ENCODE results near the gene PTPRA.
"Not testable (repeated sequence)": the region's sequence is repeated elsewhere in the genome, so short reads cannot be mapped to it uniquely, and the experiment has no call there.

The PTPRA gene

GRCh38 chr20:3014662-3015061, 141.4 kb downstream of the PTPRA start:
- no peak for DNase-seq (ENCODE audit: low read depth)
- H3K4me3 ChIP-seq (ENCODE audit: low read depth, low read length), result no peak overlapping the region
- TF ChIP-seq, protein P1, sequence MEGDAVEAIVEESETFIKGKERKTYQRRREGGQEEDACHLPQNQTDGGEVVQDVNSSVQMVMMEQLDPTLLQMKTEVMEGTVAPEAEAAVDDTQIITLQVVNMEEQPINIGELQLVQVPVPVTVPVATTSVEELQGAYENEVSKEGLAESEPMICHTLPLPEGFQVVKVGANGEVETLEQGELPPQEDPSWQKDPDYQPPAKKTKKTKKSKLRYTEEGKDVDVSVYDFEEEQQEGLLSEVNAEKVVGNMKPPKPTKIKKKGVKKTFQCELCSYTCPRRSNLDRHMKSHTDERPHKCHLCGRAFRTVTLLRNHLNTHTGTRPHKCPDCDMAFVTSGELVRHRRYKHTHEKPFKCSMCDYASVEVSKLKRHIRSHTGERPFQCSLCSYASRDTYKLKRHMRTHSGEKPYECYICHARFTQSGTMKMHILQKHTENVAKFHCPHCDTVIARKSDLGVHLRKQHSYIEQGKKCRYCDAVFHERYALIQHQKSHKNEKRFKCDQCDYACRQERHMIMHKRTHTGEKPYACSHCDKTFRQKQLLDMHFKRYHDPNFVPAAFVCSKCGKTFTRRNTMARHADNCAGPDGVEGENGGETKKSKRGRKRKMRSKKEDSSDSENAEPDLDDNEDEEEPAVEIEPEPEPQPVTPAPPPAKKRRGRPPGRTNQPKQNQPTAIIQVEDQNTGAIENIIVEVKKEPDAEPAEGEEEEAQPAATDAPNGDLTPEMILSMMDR (IDR thresholded peaks at IDR 0.05; ENCODE audit: low read depth, low read length, missing control alignments), result no peak

- not testable (repeated sequence) for H3K4me3 ChIP-seq (ENCODE audit: low read depth, low read length); DNase-seq (ENCODE audit: low read depth)
These were observed 142.0 kb downstream of the PTPRA start for GRCh38 chr20:3015302-3015701.

- DNase-seq (ENCODE audit: low read depth), result no peak
- TF ChIP-seq, protein P1 (IDR thresholded peaks at IDR 0.05; ENCODE audit: low read depth, low read length, missing control alignments), result no peak
- no peak overlapping the region for H3K4me3 ChIP-seq (ENCODE audit: low read depth, low read length)
These were observed 148.0 kb downstream of the PTPRA start for GRCh38 chr20:3021327-3021726.

- DNase-seq (ENCODE audit: low read depth), result no peak
- no peak overlapping the region for H3K4me3 ChIP-seq (ENCODE audit: low read depth, low read length)
- TF ChIP-seq, protein P1 (IDR thresholded peaks at IDR 0.05; ENCODE audit: low read depth, low read length, missing control alignments), result no peak
These were observed 148.5 kb downstream of the PTPRA start for GRCh38 chr20:3021777-3022176.

- DNase-seq (ENCODE audit: low read depth); H3K4me3 ChIP-seq (ENCODE audit: low read depth, low read length): not testable (repeated sequence)
These were observed 149.5 kb downstream of the PTPRA start for GRCh38 chr20:3022559-3023490.

DNA sequence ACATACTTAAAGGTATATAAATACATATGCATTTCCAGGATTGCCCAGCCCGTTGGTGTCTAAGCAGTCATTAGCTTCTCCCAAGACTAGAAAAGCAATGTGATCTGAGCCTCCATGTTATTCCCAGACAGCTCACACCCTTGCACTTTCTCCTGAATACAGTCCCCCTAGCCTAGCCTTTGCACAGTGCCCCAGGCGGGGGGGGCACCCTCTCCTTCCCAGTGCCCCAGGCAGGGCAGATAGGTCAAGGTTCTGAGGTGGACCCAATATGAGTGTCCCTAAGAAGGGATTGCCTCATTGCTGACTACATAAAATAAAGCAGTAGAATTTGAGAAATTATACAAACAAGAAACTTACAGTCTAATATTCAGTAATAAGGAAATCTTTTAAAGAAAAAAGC, 154.7 kb downstream of the PTPRA start:
- TF ChIP-seq, protein P1 (IDR thresholded peaks at IDR 0.05; ENCODE audit: low read depth, low read length, missing control alignments), result no peak
- no peak for DNase-seq (ENCODE audit: low read depth)
- H3K4me3 ChIP-seq (ENCODE audit: low read depth, low read length), result no peak overlapping the region

GRCh38 chr20:3031524-3032147, 158.4 kb downstream of the PTPRA start:
- DNase-seq (ENCODE audit: low read depth), result no peak
- TF ChIP-seq, protein P1 (IDR thresholded peaks at IDR 0.05; ENCODE audit: low read depth, low read length, missing control alignments), result no peak
- no peak overlapping the region for H3K4me3 ChIP-seq (ENCODE audit: low read depth, low read length)

GRCh38 chr20:3032624-3033023, 159.3 kb downstream of the PTPRA start:
- TF ChIP-seq, protein P1 (IDR thresholded peaks at IDR 0.05; ENCODE audit: low read depth, low read length, missing control alignments), result no peak
- DNase-seq (ENCODE audit: low read depth), result no peak
- no peak overlapping the region for H3K4me3 ChIP-seq (ENCODE audit: low read depth, low read length)
